CD14-positive monocyte (primary cell): ENCODE data around the gene PABPC4L. TPM values are rescaled to one million over a fixed set of nuclear protein-coding genes. Genes with fewer than 3 reads are reported as not detected.
"Not testable (repeated sequence)": the region's sequence is repeated elsewhere in the genome, so short reads cannot be mapped to it uniquely, and the experiment has no call there.

ENCODE experiments used
- DNase-seq, 3 donors: peaks; one replicate each; pipeline ENCODE4 v3.0.0-alpha.2; 2011 to 2022
- H2AFZ ChIP-seq: 2 replicates; pipeline ENCODE4 v1.6.0; 2012; ENCODE audit warnings: mild to moderate bottlenecking, low read depth, low read length, inconsistent platforms; ENCODE audit not compliant: insufficient read depth, poor library complexity, severe bottlenecking
- H3K27ac ChIP-seq, 2 donors: 1 replicate in 1 of 2; 2 replicates in 1 of 2; pipeline ENCODE4 v1.5.1; 2012 to 2013; ENCODE audit warnings: low read length in 2 of 2, control low read depth in 1 of 2, inconsistent platforms in 1 of 2, low read depth in 1 of 2, mild to moderate bottlenecking in 1 of 2
- H3K27me3 ChIP-seq, 2 donors: one replicate each; pipeline versions ENCODE4 v1.6.0 to v1.6.1; 2011 to 2013; ENCODE audit warnings: low read length in 2 of 2; ENCODE audit not compliant: control insufficient read depth in 2 of 2, insufficient read depth in 2 of 2
- H3K36me3 ChIP-seq, 2 donors: replicated peaks in 1 of 2; 1 replicate in 1 of 2; 2 replicates in 1 of 2; pipeline versions ENCODE4 v1.5.1 to v1.6.1; 2012 to 2013; ENCODE audit warnings: low read length in 2 of 2, control low read depth in 1 of 2, inconsistent platforms in 1 of 2, mild to moderate bottlenecking in 1 of 2; ENCODE audit not compliant: insufficient read depth in 2 of 2, control insufficient read depth in 1 of 2
- H3K4me1 ChIP-seq, 2 donors: 1 replicate in 1 of 2; 2 replicates in 1 of 2; pipeline versions ENCODE4 v1.5.1 to v1.6.1; 2012 to 2013; ENCODE audit warnings: low read length in 2 of 2, control low read depth in 1 of 2, inconsistent platforms in 1 of 2, mild to moderate bottlenecking in 1 of 2, moderate library complexity in 1 of 2; ENCODE audit not compliant: insufficient read depth in 2 of 2, control insufficient read depth in 1 of 2
- H3K4me2 ChIP-seq: replicated peaks from 2 replicates; pipeline ENCODE3; 2012; ENCODE audit warnings: low read length, moderate library complexity, mild to moderate bottlenecking; ENCODE audit not compliant: poor library complexity, severe bottlenecking; ENCODE audit errors: extremely low read depth
- H3K4me3 ChIP-seq, 3 experiments: fragments of 200-600 bp in 1 of 3; sonication (generic) in 1 of 3; replicated peaks in 1 of 3; 1 replicate in 2 of 3; 2 replicates in 1 of 3; pipeline ENCODE4 v1.5.1; 2011 to 2013; ENCODE audit warnings: low read length in 3 of 3, mild to moderate bottlenecking in 3 of 3, control low read depth in 2 of 3, low read depth in 2 of 3, inconsistent platforms in 1 of 3, moderate library complexity in 1 of 3
- H3K79me2 ChIP-seq: 2 replicates; pipeline ENCODE4 v1.6.0; 2012; ENCODE audit warnings: mild to moderate bottlenecking, control low read depth, inconsistent platforms, low read length, moderate library complexity; ENCODE audit not compliant: insufficient read depth
- H3K9ac ChIP-seq: 2 replicates; pipeline ENCODE4 v1.6.0; 2017; ENCODE audit warnings: low read length, mild to moderate bottlenecking; ENCODE audit not compliant: insufficient read depth, poor library complexity, severe bottlenecking
- H3K9me3 ChIP-seq, 2 donors: replicated peaks in 1 of 2; 1 replicate in 1 of 2; 2 replicates in 1 of 2; pipeline versions ENCODE4 v1.5.1 to v1.6.1; 2012 to 2013; ENCODE audit warnings: low read length in 2 of 2, control low read depth in 1 of 2; ENCODE audit not compliant: control insufficient read depth in 1 of 2, insufficient read depth in 1 of 2
- H4K20me1 ChIP-seq: 2 replicates; pipeline ENCODE4 v1.6.0; 2012; ENCODE audit warnings: mild to moderate bottlenecking, low read length, control low read depth, moderate library complexity; ENCODE audit not compliant: insufficient read depth
- H3K27ac Mint-ChIP-seq, 7 donors: one replicate each; pipeline ENCODE4 v1.8.0; 2020; ENCODE audit warnings: mild to moderate bottlenecking in 7 of 7, mixed read lengths in 7 of 7, moderate library complexity in 6 of 7, inconsistent platforms in 2 of 7
- H3K27me3 Mint-ChIP-seq, 3 donors: one replicate each; pipeline ENCODE4 v1.8.0; 2021 to 2022; ENCODE audit warnings: low read depth in 3 of 3, mild to moderate bottlenecking in 3 of 3, mixed read lengths in 3 of 3, moderate library complexity in 3 of 3, inconsistent platforms in 1 of 3
- H3K36me3 Mint-ChIP-seq, 2 donors: one replicate each; pipeline ENCODE4 v1.8.0; 2020; ENCODE audit warnings: mixed read lengths in 2 of 2, inconsistent platforms in 1 of 2, mild to moderate bottlenecking in 1 of 2
- H3K4me1 Mint-ChIP-seq: one replicate; pipeline ENCODE4 v1.8.0; 2020; ENCODE audit warnings: mild to moderate bottlenecking, mixed read lengths
- H3K4me3 Mint-ChIP-seq, 2 donors: one replicate each; pipeline ENCODE4 v1.8.0; 2020; ENCODE audit warnings: mild to moderate bottlenecking in 2 of 2, mixed read lengths in 2 of 2, moderate library complexity in 1 of 2
- H3K9me3 Mint-ChIP-seq, 7 donors: one replicate each; pipeline ENCODE4 v1.8.0; 2020 to 2022; ENCODE audit warnings: mixed read lengths in 7 of 7, mild to moderate bottlenecking in 6 of 7, moderate library complexity in 6 of 7, inconsistent platforms in 2 of 7
- CTCF ChIP-seq: fragments of 200-600 bp; IDR thresholded peaks from one replicate; pipeline ENCODE4 v1.8.0; 2022; ENCODE audit warnings: antibody characterized with exemption, mild to moderate bottlenecking
- WGBS: methylation state at CpG from one replicate; pipeline ENCODE4 v1.1.5; 2013; ENCODE audit warnings: missing lambda C conversion rate; ENCODE audit not compliant: insufficient coverage; 5-methylcytosine and 5-hydroxymethylcytosine counted together
- intact Hi-C, 2 donors: fragments of 100-400 bp; cut with micrococcal nuclease; formaldehyde crosslinking; loops; one replicate each; pipeline versions ENCODE4 v1.15.0 to v1.15.1; 2023
- polyA plus RNA-seq, 3 donors: library from polyadenylated mRNA; depleted of rRNA in 1 of 3; unstranded in 2 of 3; stranded (reverse) in 1 of 3; fragments of 300-500 nt in 2 of 3; fragments of >200 nt in 1 of 3; fragmentation: Illumina TruSeq in 2 of 3; gene quantifications; 1 replicate in 2 of 3; 2 replicates in 1 of 3; pipeline ENCODE4 v1.2.3, GENCODE V29; 2012 to 2021

PABPC4L gene
- polyA plus RNA-seq, 3 donors, result not detected

GRCh38 chr4:134216411-134216810 is 14.8 kb upstream of the PABPC4L start:
- Histone ChIP-seq H3K27me3 (no peaks in the 10 kb centered on the region), H3K79me2 (no peaks in the 10 kb centered on the region), H3K27ac (no peak overlapping the region), H3K4me1 (no peaks in the 10 kb centered on the region), H3K4me2 (no peak overlapping the region), H3K36me3 (no peaks in the 10 kb centered on the region), H3K4me3 (no peak overlapping the region), H3K9me3 (no peaks in the 10 kb centered on the region), H2AFZ (no peak overlapping the region), H3K9ac (no peak overlapping the region), H4K20me1 (no peaks in the 10 kb centered on the region)
- no CpG with 5 or more reads among the region's 1 CpG for WGBS
- intact Hi-C loops, result no loop called here
- H3K36me3 Mint-ChIP-seq, result no peaks in the 10 kb centered on the region
- no peak for TF ChIP-seq CTCF
- no peak overlapping the region for H3K4me3 Mint-ChIP-seq
- no peak for DNase-seq
- no peaks in the 10 kb centered on the region for H3K27me3 Mint-ChIP-seq
- no peak overlapping the region for H3K27ac Mint-ChIP-seq
- H3K4me1 Mint-ChIP-seq, result no peaks in the 10 kb centered on the region
- peaks cover 0 to 1% (median 0%) of the 10 kb centered on the region in 7 donors for H3K9me3 Mint-ChIP-seq

GRCh38 chr4:134215620-134216344 is 14.2 kb upstream of the PABPC4L start:
- Histone ChIP-seq H3K27ac (no peak overlapping the region), H3K79me2 (no peaks in the 10 kb centered on the region), H3K4me3 (no peak overlapping the region), H3K9ac (no peak overlapping the region), H4K20me1 (no peaks in the 10 kb centered on the region), H3K27me3 (no peaks in the 10 kb centered on the region), H2AFZ (no peak overlapping the region), H3K9me3 (no peaks in the 10 kb centered on the region), H3K4me2 (no peak overlapping the region), H3K4me1 (no peaks in the 10 kb centered on the region), H3K36me3 (no peaks in the 10 kb centered on the region)
- intact Hi-C loops, result no loop called here
- no peaks in the 10 kb centered on the region for H3K4me1 Mint-ChIP-seq
- H3K4me3 Mint-ChIP-seq, result no peak overlapping the region
- H3K27me3 Mint-ChIP-seq, result no peaks in the 10 kb centered on the region
- no peak for DNase-seq
- no peak for TF ChIP-seq CTCF
- WGBS, result no CpG with 5 or more reads among the region's 2 CpGs
- no peak overlapping the region for H3K27ac Mint-ChIP-seq
- H3K36me3 Mint-ChIP-seq, result no peaks in the 10 kb centered on the region
- H3K9me3 Mint-ChIP-seq, result peaks cover 0 to 1% (median 0%) of the 10 kb centered on the region in 7 donors

GRCh38 chr4:134207955-134208354 is 6.4 kb upstream of the PABPC4L start:
- H3K36me3 ChIP-seq, H3K4me1 ChIP-seq, H3K9me3 ChIP-seq, H3K36me3 Mint-ChIP-seq, H3K4me2 ChIP-seq, H3K79me2 ChIP-seq, H4K20me1 ChIP-seq, H3K9ac ChIP-seq, intact Hi-C loops, H3K27me3 ChIP-seq, H3K4me1 Mint-ChIP-seq, H3K27ac Mint-ChIP-seq, H3K4me3 Mint-ChIP-seq, H3K4me3 ChIP-seq, H3K27me3 Mint-ChIP-seq, DNase-seq, H3K27ac ChIP-seq, H2AFZ ChIP-seq: not testable (repeated sequence)
- H3K9me3 Mint-ChIP-seq, result peaks cover 0 to 11% (median 7%) of the 10 kb centered on the region in 7 donors
- WGBS, result 96% methylated on average over 7 of the region's 11 CpGs
